Measurements from ENCODE around the gene MAT1A. TPM values are rescaled to one million over a fixed set of nuclear protein-coding genes. Genes with fewer than 3 reads are reported as not detected.
"Not testable (repeated sequence)": the region's sequence is repeated elsewhere in the genome, so short reads cannot be mapped to it uniquely, and the experiment has no call there.

The MAT1A gene
- total and polyA plus RNA-seq, 2 of the 13 experiments (the other 11 are each of a cell fraction or from before 2014, with no cell fraction given), result 57.1 to 76.9 TPM

GRCh38 chr10:80305989-80306388 lies 16.5 kb upstream of the MAT1A start:
- H3K27ac ChIP-seq (ENCODE audit: extremely low read length, insufficient read depth, low read length); BruUV-seq (replicated peaks); H4K20me1 ChIP-seq (ENCODE audit: insufficient read depth, low read length); H3K36me3 ChIP-seq (replicated peaks in 1 of 2; ENCODE audit: control insufficient read depth in 1 of 2, insufficient read depth in 2 of 2, low read length in 2 of 2); intact Hi-C loops (cut with micrococcal nuclease; ENCODE audit: unreplicated experiment); H3K4me3 ChIP-seq (replicated peaks in 1 of 3; ENCODE audit: insufficient read depth in 1 of 3, low read depth in 2 of 3, low read length in 3 of 3); H3K9ac ChIP-seq (ENCODE audit: insufficient read depth, low read depth, low read length); H2AFZ ChIP-seq (ENCODE audit: low read length); in situ Hi-C loops (cut with HindIII; ENCODE audit: extremely low pct_ligation_motif_present, low pct_unique_long_range_greater_than_20kb); H3K4me2 ChIP-seq (ENCODE audit: low read depth, low read length); H3K9me3 ChIP-seq (ENCODE audit: low read length); POLR2A ChIA-PET; H3K4me1 ChIP-seq (ENCODE audit: insufficient read depth, low read length); CTCF ChIA-PET (ENCODE audit: low intra/inter-chr PET ratio, low total read pairs); DNase-seq (ENCODE audit: low spot score); ATAC-seq; H3K79me2 ChIP-seq (ENCODE audit: insufficient read depth, low read length); FAIRE-seq; H3K27me3 ChIP-seq (ENCODE audit: control insufficient read depth in 1 of 2, insufficient read depth in 2 of 2, low read length in 2 of 2): not testable (repeated sequence)
- WGBS (ENCODE audit: low lambda C conversion rate), result 3% methylated on average over 3 of the region's 3 CpGs

DNA sequence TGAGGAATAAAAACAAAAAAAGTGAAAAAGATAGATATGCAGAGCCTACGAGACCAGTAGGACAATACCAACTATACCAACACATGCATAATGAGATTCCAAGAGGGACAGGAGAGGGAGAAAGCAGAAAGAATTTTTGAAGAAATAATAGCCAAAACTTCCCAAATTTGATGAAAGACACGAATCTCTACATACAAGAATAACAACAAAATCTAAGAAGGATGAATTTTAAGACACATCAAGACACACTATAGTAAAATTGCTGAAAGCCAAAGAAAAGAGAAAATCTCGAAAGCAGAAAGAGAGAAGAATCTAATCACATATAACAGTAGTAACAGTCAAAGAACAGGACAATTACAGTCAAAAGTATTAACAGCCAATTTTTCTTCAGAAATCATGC lies 7.5 kb upstream of the MAT1A start:
- no peak overlapping the region for H3K4me3 ChIP-seq (replicated peaks in 1 of 3; ENCODE audit: insufficient read depth in 1 of 3, low read depth in 2 of 3, low read length in 3 of 3)
- H3K9me3 ChIP-seq (ENCODE audit: low read length), result no peaks in the 10 kb centered on the region
- no peaks in the 10 kb centered on the region for H3K79me2 ChIP-seq (ENCODE audit: insufficient read depth, low read length)
- H3K9ac ChIP-seq (ENCODE audit: insufficient read depth, low read depth, low read length), result no peak overlapping the region
- no peak for ATAC-seq
- H3K36me3 ChIP-seq (replicated peaks in 1 of 2; ENCODE audit: control insufficient read depth in 1 of 2, insufficient read depth in 2 of 2, low read length in 2 of 2), result no peaks in the 10 kb centered on the region
- ChIA-PET CTCF (ENCODE audit: low intra/inter-chr PET ratio, low total read pairs) (no interaction called here), POLR2A (no interaction called here)
- WGBS (ENCODE audit: low lambda C conversion rate), result 82% methylated on average over 3 of the region's 3 CpGs
- DNase-seq (ENCODE audit: low spot score), result no peak
- H2AFZ ChIP-seq (ENCODE audit: low read length), result no peak overlapping the region
- H4K20me1 ChIP-seq (ENCODE audit: insufficient read depth, low read length), result no peaks in the 10 kb centered on the region
- no peak for FAIRE-seq
- peaks cover 21% of the 10 kb centered on the region for H3K4me1 ChIP-seq (ENCODE audit: insufficient read depth, low read length)
- TF ChIP-seq AKAP8 (CRISPR knock-in tag; IDR thresholded peaks at IDR 0.05) (no peak), CHD4 (IDR thresholded peaks at IDR 0.05; ENCODE audit: borderline replicate concordance, low read length) (no peak), ZFX (CRISPR knock-in tag; IDR thresholded peaks at IDR 0.05; ENCODE audit: low read depth) (no peak), TFDP2 (CRISPR knock-in tag; IDR thresholded peaks at IDR 0.05) (no peak), HDAC6 (IDR thresholded peaks at IDR 0.05; ENCODE audit: low read depth, low read length) (no peak), KDM3A (CRISPR knock-in tag; IDR thresholded peaks at IDR 0.05; ENCODE audit: low read depth) (no peak), MED8 (CRISPR knock-in tag; IDR thresholded peaks at IDR 0.05; ENCODE audit: insufficient replicate concordance) (no peak), U2AF2 (IDR thresholded peaks at IDR 0.05; ENCODE audit: low read depth, low read length) (no peak), MAF1 (CRISPR knock-in tag; IDR thresholded peaks at IDR 0.05; ENCODE audit: borderline replicate concordance) (no peak), ZBTB1 (CRISPR knock-in tag; IDR thresholded peaks at IDR 0.05; ENCODE audit: borderline replicate concordance) (no peak), TBX2 (CRISPR knock-in tag; IDR thresholded peaks at IDR 0.05; ENCODE audit: borderline replicate concordance) (no peak)
- TF ChIP-seq, protein P1, sequence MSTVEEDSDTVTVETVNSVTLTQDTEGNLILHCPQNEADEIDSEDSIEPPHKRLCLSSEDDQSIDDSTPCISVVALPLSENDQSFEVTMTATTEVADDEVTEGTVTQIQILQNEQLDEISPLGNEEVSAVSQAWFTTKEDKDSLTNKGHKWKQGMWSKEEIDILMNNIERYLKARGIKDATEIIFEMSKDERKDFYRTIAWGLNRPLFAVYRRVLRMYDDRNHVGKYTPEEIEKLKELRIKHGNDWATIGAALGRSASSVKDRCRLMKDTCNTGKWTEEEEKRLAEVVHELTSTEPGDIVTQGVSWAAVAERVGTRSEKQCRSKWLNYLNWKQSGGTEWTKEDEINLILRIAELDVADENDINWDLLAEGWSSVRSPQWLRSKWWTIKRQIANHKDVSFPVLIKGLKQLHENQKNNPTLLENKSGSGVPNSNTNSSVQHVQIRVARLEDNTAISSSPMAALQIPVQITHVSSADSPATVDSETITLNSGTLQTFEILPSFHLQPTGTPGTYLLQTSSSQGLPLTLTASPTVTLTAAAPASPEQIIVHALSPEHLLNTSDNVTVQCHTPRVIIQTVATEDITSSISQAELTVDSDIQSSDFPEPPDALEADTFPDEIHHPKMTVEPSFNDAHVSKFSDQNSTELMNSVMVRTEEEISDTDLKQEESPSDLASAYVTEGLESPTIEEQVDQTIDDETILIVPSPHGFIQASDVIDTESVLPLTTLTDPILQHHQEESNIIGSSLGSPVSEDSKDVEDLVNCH (CRISPR knock-in tag; IDR thresholded peaks at IDR 0.05), result no peak
- intact Hi-C loops (cut with micrococcal nuclease; ENCODE audit: unreplicated experiment), result no loop called here
- H3K27me3 ChIP-seq (ENCODE audit: control insufficient read depth in 1 of 2, insufficient read depth in 2 of 2, low read length in 2 of 2), result no peaks in the 10 kb centered on the region
- no peak overlapping the region for H3K27ac ChIP-seq (ENCODE audit: extremely low read length, insufficient read depth, low read length)
- no TSS peak for BruUV-seq (replicated peaks)
- in situ Hi-C loops (cut with HindIII; ENCODE audit: extremely low pct_ligation_motif_present, low pct_unique_long_range_greater_than_20kb), result no loop called here
- H3K4me2 ChIP-seq (ENCODE audit: low read depth, low read length), result no peak overlapping the region

Data from HepG2 (cell line).